Testis (tissue), 3 donors: ENCODE measurements around the gene RYR3. TPM values are rescaled to one million over a fixed set of nuclear protein-coding genes. Genes with fewer than 3 reads are reported as not detected.

ENCODE experiments used
- DNase-seq: peaks from one replicate; pipeline ENCODE4 v3.0.0-alpha.2; 2019
- H3K27ac ChIP-seq, 2 donors: fragments of 200-600 bp; sonication (generic); one replicate each; pipeline ENCODE4 v1.5.1; 2019
- H3K27me3 ChIP-seq: fragments of 200-600 bp; sonication (generic); one replicate; pipeline ENCODE4 v1.5.1; 2019
- H3K36me3 ChIP-seq: fragments of 200-600 bp; sonication (generic); one replicate; pipeline ENCODE4 v1.5.1; 2017; ENCODE audit warnings: low read depth; ENCODE audit errors: missing control alignments
- H3K4me1 ChIP-seq: fragments of 200-600 bp; sonication (generic); one replicate; pipeline ENCODE4 v1.5.1; 2019
- H3K4me3 ChIP-seq, 2 donors: fragments of 200-600 bp; sonication (generic); one replicate each; pipeline ENCODE4 v1.5.1; 2017 to 2019
- H3K9me3 ChIP-seq: fragments of 200-600 bp; sonication (generic); one replicate; pipeline ENCODE4 v1.5.1; 2017
- CTCF ChIP-seq, 3 experiments: fragments of 450-650 bp in 2 of 3; fragments of 200-600 bp in 1 of 3; sonication (generic) in 1 of 3; IDR thresholded peaks; one replicate each; pipeline ENCODE4 v1.5.1; 2016 to 2019; ENCODE audit warnings: antibody characterized with exemption in 3 of 3, mild to moderate bottlenecking in 2 of 3, moderate library complexity in 1 of 3
- POLR2A ChIP-seq: fragments of 450-650 bp; IDR thresholded peaks from one replicate; pipeline ENCODE4 v1.6.1; 2017; ENCODE audit warnings: antibody characterized with exemption, mild to moderate bottlenecking, moderate library complexity
- WGBS, 2 donors: methylation state at CpG; one replicate each; pipeline ENCODE4 v1.1.5; 2018; 5-methylcytosine and 5-hydroxymethylcytosine counted together
- intact Hi-C: fragments of 100-400 bp; cut with DNase I; formaldehyde crosslinking; loops from one replicate; pipeline ENCODE4 v1.15.1; 2023; ENCODE audit warnings: low total_unique reads
- polyA plus RNA-seq: library from polyadenylated mRNA; stranded (reverse); fragments of 350-450 nt; fragmentation: Illumina TruSeq; extraction: RNeasy Lipid Tissue Mini Kit (QIAGEN cat#74804); gene quantifications from one replicate; pipeline ENCODE4 v1.2.3, GENCODE V29; 2014; ENCODE audit warnings: low read depth, low replicate concordance; ENCODE audit not compliant: insufficient read depth
- total RNA-seq, 2 donors: library from RNA; depleted of rRNA; stranded (reverse); fragments of >200 nt; gene quantifications; one replicate each; pipeline ENCODE4 v1.2.3, GENCODE V29; 2016

Gene RYR3
- total and polyA plus RNA-seq, 3 donors from 2014 or later = 4.3 to 7.6 (median 4.4) TPM

GRCh38 chr15:33866101-33866737 lies 555.5 kb downstream of the RYR3 start:
- WGBS, 2 donors = 69 to 73% methylated on average over 3 of the region's 3 CpGs
- Histone ChIP-seq H3K36me3 (no peaks in the 10 kb centered on the region), H3K27ac (no peak overlapping the region), H3K4me1 (no peaks in the 10 kb centered on the region), H3K4me3 (no peak overlapping the region), H3K27me3 (no peaks in the 10 kb centered on the region), H3K9me3 (no peaks in the 10 kb centered on the region)
- TF ChIP-seq POLR2A = no peak
- TF ChIP-seq CTCF (IDR thresholded peaks at IDR 0.05) = no peak
- intact Hi-C loops = no loop called here
- no peak for DNase-seq

- intact Hi-C loops = no loop called here
- Histone ChIP-seq H3K36me3 (no peaks in the 10 kb centered on the region), H3K4me3 (no peak overlapping the region), H3K27ac (no peak overlapping the region), H3K4me1 (no peaks in the 10 kb centered on the region), H3K9me3 (no peaks in the 10 kb centered on the region), H3K27me3 (no peaks in the 10 kb centered on the region)
- 82 to 96% methylated on average over 2 of the region's 2 CpGs for WGBS, 2 donors
- DNase-seq = no peak
- TF ChIP-seq POLR2A (no peak), CTCF (IDR thresholded peaks at IDR 0.05) (no peak)
Observed at GRCh38 chr15:33871980-33872379, 561.2 kb downstream of the RYR3 start.

- H3K36me3 ChIP-seq = no peaks in the 10 kb centered on the region
- H3K4me3 ChIP-seq = no peak overlapping the region
- no peaks in the 10 kb centered on the region for H3K4me1 ChIP-seq
- H3K9me3 ChIP-seq = no peaks in the 10 kb centered on the region
- intact Hi-C loops = no loop called here
- no peak for TF ChIP-seq CTCF (IDR thresholded peaks at IDR 0.05)
- TF ChIP-seq POLR2A = no peak
- DNase-seq = no peak
- no peaks in the 10 kb centered on the region for H3K27me3 ChIP-seq
- no peak overlapping the region for H3K27ac ChIP-seq
- 79 to 88% methylated on average over 13 of the region's 13 CpGs for WGBS, 2 donors
Observed at GRCh38 chr15:33872416-33873106, 561.8 kb downstream of the RYR3 start.

GRCh38 chr15:33874156-33874555 lies 563.4 kb downstream of the RYR3 start:
- H3K9me3 ChIP-seq = no peaks in the 10 kb centered on the region
- no peaks in the 10 kb centered on the region for H3K4me1 ChIP-seq
- intact Hi-C loops = no loop called here
- H3K27me3 ChIP-seq = no peaks in the 10 kb centered on the region
- TF ChIP-seq CTCF (IDR thresholded peaks at IDR 0.05) (no peak), POLR2A (no peak)
- 85 to 93% methylated on average over 2 of the region's 2 CpGs for WGBS, 2 donors
- H3K4me3 ChIP-seq = no peak overlapping the region
- no peak for DNase-seq
- H3K27ac ChIP-seq = no peak overlapping the region
- H3K36me3 ChIP-seq = no peaks in the 10 kb centered on the region

- Histone ChIP-seq H3K4me1 (no peaks in the 10 kb centered on the region), H3K27ac (no peak overlapping the region), H3K27me3 (no peaks in the 10 kb centered on the region), H3K36me3 (no peaks in the 10 kb centered on the region), H3K9me3 (no peaks in the 10 kb centered on the region), H3K4me3 (no peak overlapping the region)
- TF ChIP-seq CTCF (IDR thresholded peaks at IDR 0.05) = no peak
- no peak for TF ChIP-seq POLR2A
- WGBS, 2 donors = 86 to 90% methylated on average over 2 of the region's 2 CpGs
- intact Hi-C loops = no loop called here
- DNase-seq = no peak
Observed at GRCh38 chr15:33882921-33883320, 572.2 kb downstream of the RYR3 start.
